ENCODE measurements around the gene ATXN10.
A peak's percentile ranks its signal among the peaks of the same experiment; 100 is the strongest.

GRCh38 chr22:45867118-45867905 is 195.7 kb downstream of the ATXN10 start:
- TF ChIP-seq CTCF (IDR thresholded peaks at IDR 0.05) (peak in 2 of 3 experiments; percentile 22 to 30), POLR2A (IDR thresholded peaks at IDR 0.05) (no peak)
